GM06990 (cell line): ENCODE results near the gene AVL9.
"Not testable (repeated sequence)": the region's sequence is repeated elsewhere in the genome, so short reads cannot be mapped to it uniquely, and the experiment has no call there.

ENCODE experiments used
- DNase-seq: peaks from one replicate; pipeline ENCODE4 v3.0.0-alpha.2; 2011; ENCODE audit not compliant: insufficient read length; ENCODE audit errors: extremely low read depth
- H3K27me3 ChIP-seq: replicated peaks from 2 replicates; pipeline ENCODE4 v1.6.0; 2011; ENCODE audit warnings: low read length; ENCODE audit not compliant: control insufficient read depth, insufficient read depth
- H3K36me3 ChIP-seq: 2 replicates; pipeline ENCODE4 v1.5.1; 2011; ENCODE audit warnings: low read length; ENCODE audit not compliant: control insufficient read depth, insufficient read depth
- H3K4me3 ChIP-seq: replicated peaks from 2 replicates; pipeline ENCODE4 v1.5.1; 2011; ENCODE audit warnings: low read depth, mild to moderate bottlenecking, control low read depth, low read length

AVL9 gene

GRCh38 chr7:32637611-32638010, 142.3 kb downstream of the AVL9 start:
- not testable (repeated sequence) for H3K27me3 ChIP-seq, DNase-seq, H3K4me3 ChIP-seq, H3K36me3 ChIP-seq
